HG03439 (cell line): Measurements from ENCODE around the gene CAMK1G.

Experiments used
- ATAC-seq: cut with Tn5 transposase; IDR thresholded peaks from one replicate; pipeline ENCODE4 v1.9.1; 2021; ENCODE audit warnings: mild to moderate bottlenecking, moderate library complexity; ENCODE audit not compliant: unreplicated experiment

The CAMK1G gene

GRCh38 chr1:209657918-209658317 lies 74.4 kb downstream of the CAMK1G start:
- no peak for ATAC-seq

GRCh38 chr1:209659909-209660308 lies 76.4 kb downstream of the CAMK1G start:
- peak; percentile 56 for ATAC-seq

- ATAC-seq = no peak
These were observed 77.6 kb downstream of the CAMK1G start for GRCh38 chr1:209661071-209661470.

- no peak for ATAC-seq
These were observed 79.4 kb downstream of the CAMK1G start for GRCh38 chr1:209662879-209663327.
